A549 (cell line): ENCODE data around the gene STRIP2. TPM values are rescaled to one million over a fixed set of nuclear protein-coding genes. Genes with fewer than 3 reads are reported as not detected.
A peak's percentile ranks its signal among the peaks of the same experiment; 100 is the strongest.

Experiments used
- ATAC-seq, 2 experiments: fragments of 200-7000 bp in 1 of 2; fragments of >200 bp in 1 of 2; cut with Nextera tagmentation in 1 of 2; cut with Tn5 transposase in 1 of 2; 3 replicates each; pipeline versions ENCODE4 v1.8.0 to v1.9.1; 2018 to 2020; ENCODE audit warnings: mild to moderate bottlenecking in 1 of 2, moderate library complexity in 1 of 2
- CTCF ChIA-PET: fragments of 300-600 bp; sonication (Branson Sonifier 250); formaldehyde crosslinking; extraction: SDS; loops from one replicate; lab custom pipeline; 2021; ENCODE audit warnings: antibody characterized with exemption, inconsistent platforms; lab: Yijun Ruan, JAX
- POLR2A ChIA-PET: fragments of 350-600 bp; formaldehyde crosslinking; extraction: SDS; loops from one replicate; lab custom pipeline; 2021; ENCODE audit warnings: antibody characterized with exemption, inconsistent platforms; lab: Yijun Ruan, JAX
- DNase-seq, 2 experiments: peaks; one replicate each; pipeline versions ENCODE4 v3.0.0 to v3.0.0-alpha.2; 2011 to 2016; ENCODE audit warnings: low read depth in 1 of 2, low spot score in 1 of 2
- FAIRE-seq: peaks from 2 replicates; lab custom pipeline; 2011; peaks lifted over from hg19 to GRCh38; lab: Jason Lieb, UNC
- H3K27ac ChIP-seq, 2 experiments: fragments of >200 bp; sonication (Bioruptor Twin); formaldehyde crosslinking; 3 replicates each; pipeline ENCODE4 v1.5.1; 2016 to 2017
- H3K4me1 ChIP-seq: fragments of >200 bp; sonication (Bioruptor Twin); formaldehyde crosslinking; 3 replicates; pipeline ENCODE4 v1.6.1; 2016
- H3K4me2 ChIP-seq: fragments of >200 bp; sonication (Bioruptor Twin); formaldehyde crosslinking; 3 replicates; pipeline ENCODE4 v1.6.1; 2016
- H3K4me3 ChIP-seq: fragments of >200 bp; sonication (Bioruptor Twin); formaldehyde crosslinking; 3 replicates; pipeline ENCODE4 v1.5.1; 2016
- H3K9me3 ChIP-seq: fragments of >200 bp; sonication (Bioruptor Twin); formaldehyde crosslinking; 3 replicates; pipeline ENCODE4 v1.6.1; 2016
- CBX2 ChIP-seq: fragments of 200-600 bp; sonication (generic); IDR thresholded peaks from 2 replicates; pipeline ENCODE4 v1.6.1; 2016; ENCODE audit warnings: low read depth, mild to moderate bottlenecking, borderline replicate concordance
- CEBPB ChIP-seq, 2 experiments: fragments of >200 bp in 1 of 2; sonication (Bioruptor Twin) in 1 of 2; formaldehyde crosslinking in 1 of 2; IDR thresholded peaks; 2 replicates each; pipeline ENCODE4 v1.6.1; 2012 to 2016
- CHD4 ChIP-seq: fragments of 200-600 bp; sonication (generic); IDR thresholded peaks from 2 replicates; pipeline ENCODE4 v1.6.1; 2016; ENCODE audit warnings: antibody characterized with exemption, mild to moderate bottlenecking, borderline replicate concordance
- EHMT2 ChIP-seq: fragments of 200-600 bp; sonication (generic); IDR thresholded peaks from 2 replicates; pipeline ENCODE4 v1.6.1; 2016; ENCODE audit warnings: antibody characterized with exemption, low read depth, mild to moderate bottlenecking, moderate library complexity
- EP300 ChIP-seq, 2 experiments: fragments of >200 bp; sonication (Bioruptor Twin); formaldehyde crosslinking; IDR thresholded peaks; 2 replicates in 1 of 2; 3 replicates in 1 of 2; pipeline ENCODE4 v1.6.1; 2016 to 2017
- FOSB ChIP-seq: fragments of 250-450 bp; sonication (Bioruptor Pico); IDR thresholded peaks from 2 replicates; pipeline ENCODE4 v1.5.0; 2020; ENCODE audit warnings: mild to moderate bottlenecking, moderate library complexity
- FOSL2 ChIP-seq, 2 experiments: fragments of 450-650 bp in 1 of 2; fragments of >200 bp in 1 of 2; sonication (Bioruptor Twin) in 1 of 2; formaldehyde crosslinking; IDR thresholded peaks; 2 replicates each; pipeline versions ENCODE4 v1.5.0 to v1.6.1; 2016 to 2020; ENCODE audit warnings: mild to moderate bottlenecking in 1 of 2, moderate library complexity in 1 of 2
- JUN ChIP-seq, 2 experiments: fragments of >200 bp; sonication (Bioruptor Twin); formaldehyde crosslinking; IDR thresholded peaks; 2 replicates in 1 of 2; 3 replicates in 1 of 2; pipeline ENCODE4 v1.6.1; 2016 to 2017
- JUNB ChIP-seq: fragments of >200 bp; sonication (Bioruptor Twin); formaldehyde crosslinking; IDR thresholded peaks from 2 replicates; pipeline ENCODE4 v1.6.1; 2016
- KDM1A ChIP-seq: fragments of 200-600 bp; sonication (generic); IDR thresholded peaks from 2 replicates; pipeline ENCODE4 v1.6.1; 2016; ENCODE audit warnings: low read depth, mild to moderate bottlenecking
- MAFK ChIP-seq: fragments of 450-650 bp; IDR thresholded peaks from 2 replicates; pipeline ENCODE4 v1.6.1; 2014; ENCODE audit not compliant: partially characterized antibody
- MYC ChIP-seq: IDR thresholded peaks from 2 replicates; pipeline ENCODE4 v1.6.1; 2012; ENCODE audit warnings: mild to moderate bottlenecking, inconsistent platforms, low read length, improper control_type of control experiment, borderline replicate concordance
- NPAS2 ChIP-seq: fragments of 250-450 bp; sonication (Bioruptor Pico); IDR thresholded peaks from 2 replicates; pipeline ENCODE4 v1.8.0; 2022; ENCODE audit warnings: mild to moderate bottlenecking, moderate library complexity, borderline replicate concordance
- POLR2A ChIP-seq: IDR thresholded peaks from 2 replicates; pipeline ENCODE4 v1.6.1; 2012; ENCODE audit warnings: mild to moderate bottlenecking, low read length
- POLR2AphosphoS2 ChIP-seq: conservative IDR thresholded peaks from 2 replicates; pipeline ENCODE4 v1.6.1; 2012; ENCODE audit warnings: low read length, improper control_type of control experiment, inconsistent platforms
- RARB ChIP-seq: fragments of 250-450 bp; sonication (Bioruptor Pico); IDR thresholded peaks from 2 replicates; pipeline ENCODE4 v1.8.0; 2021; ENCODE audit warnings: mild to moderate bottlenecking, moderate library complexity
- RCOR1 ChIP-seq: fragments of 150-350 bp; IDR thresholded peaks from 2 replicates; pipeline ENCODE4 v1.6.1; 2014; ENCODE audit warnings: antibody characterized with exemption, low read length, low read depth
- RNF2 ChIP-seq: fragments of 200-600 bp; sonication (generic); IDR thresholded peaks from 2 replicates; pipeline ENCODE4 v1.6.1; 2016; ENCODE audit warnings: low read depth, mild to moderate bottlenecking, antibody characterized with exemption, moderate library complexity, borderline replicate concordance
- SMC3 ChIP-seq: fragments of >200 bp; sonication (Bioruptor Twin); formaldehyde crosslinking; IDR thresholded peaks from 3 replicates; pipeline ENCODE4 v1.6.1; 2018; ENCODE audit warnings: inconsistent platforms
- TFCP2L1 ChIP-seq: fragments of 250-450 bp; sonication (Bioruptor Pico); IDR thresholded peaks from 2 replicates; pipeline ENCODE4 v1.5.0; 2021; ENCODE audit warnings: mild to moderate bottlenecking
- ZFP36 ChIP-seq: fragments of 450-650 bp; IDR thresholded peaks from 2 replicates; pipeline ENCODE4 v1.6.1; 2014; ENCODE audit warnings: borderline replicate concordance; ENCODE audit not compliant: partially characterized antibody
- WGBS: methylation state at CpG from one replicate; pipeline ENCODE4 v1.1.6; 2017; ENCODE audit errors: missing lambda C conversion rate; 5-methylcytosine and 5-hydroxymethylcytosine counted together
- polyA plus RNA-seq, 4 experiments: library from polyadenylated mRNA; depleted of rRNA in 3 of 4; stranded (reverse); fragments of >200 nt; fragmentation: RNase III in 1 of 4; extraction: RNeasy Plus Mini Kit Qiagen cat#74134 plus additional on column Dnase treatment in 1 of 4; gene quantifications; 2 replicates in 3 of 4; 3 replicates in 1 of 4; pipeline ENCODE4 v1.2.3, GENCODE V29; 2011 to 2017
- TF ChIP-seq, protein P1 (sequence below): fragments of 250-450 bp; sonication (Bioruptor Pico); IDR thresholded peaks from 2 replicates; pipeline ENCODE4 v1.5.0; 2021; ENCODE audit warnings: mild to moderate bottlenecking, moderate library complexity, borderline replicate concordance
- TF ChIP-seq, protein P2 (sequence below): fragments of 250-450 bp; sonication (Bioruptor Pico); IDR thresholded peaks from 2 replicates; pipeline ENCODE4 v1.5.0; 2020; ENCODE audit warnings: low read depth, mild to moderate bottlenecking, moderate library complexity
- TF ChIP-seq, protein P3 (sequence below): fragments of 450-650 bp; IDR thresholded peaks from 2 replicates; pipeline ENCODE4 v1.6.1; 2014; ENCODE audit warnings: antibody characterized with exemption

Gene STRIP2
- polyA plus RNA-seq, 2 of the 4 experiments (the other 2 are of a cell fraction), result 4.9 to 7.2 TPM

DNA sequence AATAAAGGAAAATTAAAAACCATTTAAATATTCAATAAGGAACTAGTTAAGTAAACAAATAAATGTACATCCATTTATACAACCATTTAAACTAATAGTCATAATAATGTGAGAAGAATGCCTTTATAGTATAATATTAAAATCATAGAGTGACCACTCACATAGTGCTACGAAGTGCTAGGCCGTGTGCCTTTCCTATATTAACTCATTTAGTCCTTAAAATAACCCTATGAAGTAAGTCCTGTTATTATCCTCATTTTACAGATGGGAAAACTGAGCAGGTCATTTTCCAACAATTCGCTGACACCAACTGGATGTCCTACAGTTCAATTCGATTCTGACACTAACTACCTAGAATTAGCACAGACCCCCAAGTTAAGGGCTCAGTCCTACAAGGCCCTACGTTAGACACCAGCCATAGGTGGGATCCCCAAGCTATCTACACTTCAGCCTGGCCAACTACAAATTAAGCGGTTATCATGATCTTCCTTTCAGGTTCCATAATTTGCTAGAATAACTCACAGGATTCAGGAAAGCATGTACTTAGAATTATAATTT lies 4.1 kb downstream of the STRIP2 start:
- ATAC-seq, result no peak
- ChIA-PET CTCF (interaction anchor here (0.7 to 3.6 kb wide), 6 partner anchors 15 to 220 kb away, joined by 4 to 11 read pairs (median 7); no protein-coding TSS in a partner anchor), POLR2A (interaction anchor here (1.0 kb wide), 1 partner anchor 70 kb away, joined by 3 read pairs; no protein-coding TSS in a partner anchor)
- no peak for DNase-seq
- H3K9me3 ChIP-seq, result no peaks in the 10 kb centered on the region
- no peak for FAIRE-seq
- H3K27ac ChIP-seq, result peak overlapping the region; percentile 48 to 75
- peaks cover 24% of the 10 kb centered on the region for H3K4me1 ChIP-seq
- WGBS, result 91% methylated on average over 6 of the region's 6 CpGs
- H3K4me3 ChIP-seq, result no peak overlapping the region
- TF ChIP-seq RCOR1 (no peak), KDM1A (no peak), RNF2 (no peak), FOSB (CRISPR knock-in tag) (no peak), CHD4 (no peak), RARB (CRISPR knock-in tag) (no peak), MYC (no peak), POLR2A (no peak), POLR2AphosphoS2 (no peak), ZFP36 (no peak), NPAS2 (CRISPR knock-in tag) (no peak), MAFK (no peak), SMC3 (no peak), TFCP2L1 (CRISPR knock-in tag) (no peak)
- TF ChIP-seq, protein P1, sequence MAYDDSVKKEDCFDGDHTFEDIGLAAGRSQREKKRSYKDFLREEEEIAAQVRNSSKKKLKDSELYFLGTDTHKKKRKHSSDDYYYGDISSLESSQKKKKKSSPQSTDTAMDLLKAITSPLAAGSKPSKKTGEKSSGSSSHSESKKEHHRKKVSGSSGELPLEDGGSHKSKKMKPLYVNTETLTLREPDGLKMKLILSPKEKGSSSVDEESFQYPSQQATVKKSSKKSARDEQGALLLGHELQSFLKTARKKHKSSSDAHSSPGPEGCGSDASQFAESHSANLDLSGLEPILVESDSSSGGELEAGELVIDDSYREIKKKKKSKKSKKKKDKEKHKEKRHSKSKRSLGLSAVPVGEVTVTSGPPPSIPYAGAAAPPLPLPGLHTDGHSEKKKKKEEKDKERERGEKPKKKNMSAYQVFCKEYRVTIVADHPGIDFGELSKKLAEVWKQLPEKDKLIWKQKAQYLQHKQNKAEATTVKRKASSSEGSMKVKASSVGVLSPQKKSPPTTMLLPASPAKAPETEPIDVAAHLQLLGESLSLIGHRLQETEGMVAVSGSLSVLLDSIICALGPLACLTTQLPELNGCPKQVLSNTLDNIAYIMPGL (CRISPR knock-in tag), result no peak
- TF ChIP-seq, protein P2, sequence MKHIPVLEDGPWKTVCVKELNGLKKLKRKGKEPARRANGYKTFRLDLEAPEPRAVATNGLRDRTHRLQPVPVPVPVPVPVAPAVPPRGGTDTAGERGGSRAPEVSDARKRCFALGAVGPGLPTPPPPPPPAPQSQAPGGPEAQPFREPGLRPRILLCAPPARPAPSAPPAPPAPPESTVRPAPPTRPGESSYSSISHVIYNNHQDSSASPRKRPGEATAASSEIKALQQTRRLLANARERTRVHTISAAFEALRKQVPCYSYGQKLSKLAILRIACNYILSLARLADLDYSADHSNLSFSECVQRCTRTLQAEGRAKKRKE (CRISPR knock-in tag), result no peak
- H3K4me2 ChIP-seq, result peak overlapping the region; percentile 73

DNA sequence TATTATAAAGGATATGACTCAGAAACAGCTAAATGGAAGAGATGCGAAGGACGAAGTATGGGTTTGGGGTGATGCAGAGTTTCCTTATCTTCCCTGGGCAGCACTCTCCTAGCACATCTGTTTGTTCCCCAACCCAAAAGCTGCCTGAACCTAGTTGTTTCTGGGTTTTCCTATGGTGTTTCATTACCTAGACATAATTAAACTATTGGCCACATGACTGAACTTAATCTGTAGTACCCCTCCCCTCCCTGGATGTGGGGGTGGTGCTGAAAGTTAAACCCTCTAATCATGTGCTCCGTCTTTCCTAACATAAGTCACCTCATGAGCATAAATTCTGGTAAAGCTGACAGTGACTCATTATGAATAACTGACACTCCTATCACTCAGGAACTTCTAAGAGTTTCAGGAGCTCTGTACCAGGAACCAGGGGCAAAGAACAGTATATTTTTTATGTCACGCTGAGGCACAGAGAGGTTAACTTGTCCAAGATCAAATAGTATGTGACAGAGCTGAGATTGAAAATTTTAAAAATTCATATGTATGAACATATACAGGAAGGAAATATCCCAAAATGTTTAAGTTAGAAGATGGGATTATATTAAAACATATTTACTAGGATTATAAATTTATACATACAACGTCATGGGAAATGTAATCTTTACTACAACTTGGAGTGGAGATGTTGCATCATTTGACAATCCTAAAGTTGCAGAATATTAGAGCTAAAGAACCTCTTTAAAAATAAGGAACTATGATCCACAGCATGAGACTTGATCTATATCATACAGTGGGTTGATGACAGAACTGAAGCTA lies 4.8 kb downstream of the STRIP2 start:
- POLR2A ChIA-PET, result interaction anchor here (0.9 to 1.0 kb wide), 2 partner anchors 14 to 71 kb away, joined by 3 read pairs; no protein-coding TSS in a partner anchor
- Histone ChIP-seq H3K9me3 (no peaks in the 10 kb centered on the region), H3K27ac (peak overlapping the region; percentile 48 to 75)
- TF ChIP-seq JUNB (peak; percentile 75), CBX2 (no peak), FOSL2 (IDR thresholded peaks at IDR 0.05) (peak; percentile 68), FOSL2 (CRISPR knock-in tag; IDR thresholded peaks at IDR 0.05) (peak; percentile 75), EP300 (IDR thresholded peaks at IDR 0.05) (0 out of 5 replicates have a peak, but pooled peaks of 1 of the 2 experiments have one; percentile 19), CEBPB (IDR thresholded peaks at IDR 0.05) (no peak), EHMT2 (no peak), KDM1A (no peak), JUN (IDR thresholded peaks at IDR 0.05) (peak in 1 of 2 experiments; percentile 29; a peak in 1 of 5 replicates)
- TF ChIP-seq, protein P3, sequence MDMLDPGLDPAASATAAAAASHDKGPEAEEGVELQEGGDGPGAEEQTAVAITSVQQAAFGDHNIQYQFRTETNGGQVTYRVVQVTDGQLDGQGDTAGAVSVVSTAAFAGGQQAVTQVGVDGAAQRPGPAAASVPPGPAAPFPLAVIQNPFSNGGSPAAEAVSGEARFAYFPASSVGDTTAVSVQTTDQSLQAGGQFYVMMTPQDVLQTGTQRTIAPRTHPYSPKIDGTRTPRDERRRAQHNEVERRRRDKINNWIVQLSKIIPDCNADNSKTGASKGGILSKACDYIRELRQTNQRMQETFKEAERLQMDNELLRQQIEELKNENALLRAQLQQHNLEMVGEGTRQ, result peak; percentile 19; the same call in 1 of the 2 replicates
- TF ChIP-seq, all 56 proteins: peak for 5
- Histone ChIP-seq H3K4me1 (peaks cover 22% of the 10 kb centered on the region), H3K4me2 (peak overlapping the region; percentile 73), H3K4me3 (no peak overlapping the region)
- FAIRE-seq, result no peak
- WGBS, result 43% methylated on average over 5 of the region's 5 CpGs
- CTCF ChIA-PET, result interaction anchor here (0.6 to 3.6 kb wide), 7 partner anchors 14 to 221 kb away, joined by 3 to 11 read pairs (median 7); no protein-coding TSS in a partner anchor
- ATAC-seq, result peak; percentile 16 to 54; a peak in 3 of 6 replicates
- DNase-seq, result peak; percentile 52 to 58
